Hematopoietic multipotent progenitor cell treated with erythropoietin and hydrocortisone succinate and interleukin-3 and kit ligand, for 8 days (in vitro differentiated cells): Measurements from ENCODE around the gene PACRG.

Source experiments
- DNase-seq: peaks from one replicate; pipeline ENCODE4 v3.0.0-alpha.2; 2015

The PACRG gene

DNA sequence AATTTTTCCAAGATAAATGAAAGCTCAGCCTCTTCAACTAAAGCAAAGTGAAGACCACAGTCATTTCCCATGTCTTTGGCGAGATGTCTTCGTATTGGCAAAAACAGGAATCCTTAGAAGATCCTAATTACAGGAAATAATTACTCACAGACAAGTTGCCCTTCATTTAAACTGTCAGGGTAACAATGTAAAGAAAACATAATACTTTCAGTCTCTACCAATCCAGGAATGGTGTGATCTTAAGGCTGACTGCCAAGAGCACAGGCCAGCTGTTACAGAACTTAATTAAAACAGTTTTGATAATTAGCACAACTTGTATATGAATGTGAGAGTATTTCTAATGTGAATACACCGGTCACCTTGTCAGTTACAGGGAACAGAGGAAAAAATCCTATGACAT, 292.2 kb downstream of the PACRG start:
- no peak for DNase-seq

DNA sequence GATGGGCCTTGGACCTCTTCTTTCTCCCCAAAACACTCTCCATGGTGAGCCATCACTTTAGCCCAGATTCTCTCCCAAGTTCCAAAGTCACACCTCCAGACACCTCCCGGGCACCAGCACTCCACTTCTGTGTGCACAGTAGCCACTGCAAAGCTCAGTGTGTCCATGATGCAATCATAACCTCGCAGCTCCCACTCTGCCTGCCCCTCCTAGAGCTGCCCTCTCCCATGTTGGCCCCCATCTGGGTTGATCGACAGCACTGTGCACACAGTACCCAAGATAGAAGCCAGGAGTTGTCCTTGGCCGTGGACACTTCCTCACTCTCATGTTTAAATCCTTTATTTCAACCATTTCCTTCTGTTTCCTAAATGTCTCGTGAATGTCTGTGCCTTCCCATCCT, 293.3 kb downstream of the PACRG start:
- DNase-seq, result no peak

DNA sequence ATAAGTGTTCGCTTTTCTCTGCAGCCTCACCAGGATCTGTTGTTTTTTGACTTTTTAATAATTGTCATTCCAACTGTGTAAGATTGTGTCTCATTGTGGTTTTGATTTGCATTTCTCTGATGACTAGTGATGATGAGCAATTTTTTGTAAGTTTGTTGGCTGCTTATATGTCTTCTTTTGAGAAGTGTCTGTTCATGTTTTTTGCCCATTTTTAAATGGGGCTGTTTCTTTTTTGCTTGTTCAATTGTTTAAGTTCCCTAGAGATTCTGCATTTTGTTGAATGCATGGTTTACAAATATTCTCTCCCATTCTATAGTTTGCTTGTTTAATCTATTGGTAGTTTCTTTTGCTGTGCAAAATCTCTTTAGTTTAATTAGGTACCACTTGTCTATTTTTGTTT, 295.9 kb downstream of the PACRG start:
- no peak for DNase-seq

DNA sequence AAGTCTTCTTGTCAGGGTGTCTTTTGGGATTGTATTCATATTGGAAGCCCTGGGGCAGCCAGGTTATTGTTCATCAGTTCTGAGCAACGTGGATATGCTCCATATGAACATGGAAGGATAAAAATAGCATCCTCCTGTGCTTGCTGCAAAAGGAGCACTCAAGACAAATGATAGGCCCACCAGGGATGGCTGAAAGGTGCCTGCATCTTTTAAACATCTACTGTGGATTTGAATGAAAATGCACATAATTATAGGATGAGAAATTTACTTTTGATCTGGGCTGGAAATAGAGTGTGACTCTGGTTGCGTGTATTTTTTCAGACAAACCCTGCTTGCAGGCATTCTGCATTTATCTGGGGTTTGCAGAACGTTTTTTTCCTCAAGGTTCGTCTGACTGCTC, 299.1 kb downstream of the PACRG start:
- no peak for DNase-seq

DNA sequence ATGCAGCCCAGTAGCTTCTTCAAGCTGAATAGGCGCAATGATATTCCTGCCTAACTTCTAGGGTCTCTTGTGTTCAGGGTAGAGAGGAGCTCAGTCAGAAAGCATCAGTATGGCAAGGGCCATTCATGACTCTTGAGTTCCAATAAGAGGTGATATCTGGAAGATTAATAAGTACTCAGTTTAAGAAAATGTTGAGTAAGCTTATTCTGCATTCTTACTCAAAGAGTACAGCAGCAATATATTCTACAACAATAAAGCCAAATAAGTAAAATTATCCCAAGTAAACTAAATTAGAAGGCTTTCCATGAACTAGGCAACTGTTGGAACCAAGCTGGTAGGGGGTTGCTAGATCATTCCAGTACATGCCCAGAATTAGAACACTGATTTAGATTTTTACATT, 303.2 kb downstream of the PACRG start:
- DNase-seq, result no peak

DNA sequence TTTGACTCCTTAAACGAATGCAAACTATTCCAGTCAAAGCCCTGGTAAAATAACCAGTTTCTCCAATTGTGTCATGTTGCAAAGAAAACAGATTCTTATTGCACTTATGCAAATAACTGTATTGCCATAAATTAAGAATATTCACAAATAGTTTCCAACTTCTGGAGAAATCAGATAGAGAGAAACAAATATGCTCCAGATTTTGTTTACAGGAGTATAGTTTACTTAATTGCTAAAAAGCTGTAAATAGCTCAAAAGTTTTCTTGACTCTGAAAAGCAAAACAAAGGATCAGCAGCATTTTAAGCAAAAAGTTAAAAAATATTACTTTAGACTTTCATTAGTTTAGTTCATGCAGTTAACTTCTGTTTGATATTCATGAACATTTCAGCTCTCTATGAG, 304.2 kb downstream of the PACRG start:
- no peak for DNase-seq

DNA sequence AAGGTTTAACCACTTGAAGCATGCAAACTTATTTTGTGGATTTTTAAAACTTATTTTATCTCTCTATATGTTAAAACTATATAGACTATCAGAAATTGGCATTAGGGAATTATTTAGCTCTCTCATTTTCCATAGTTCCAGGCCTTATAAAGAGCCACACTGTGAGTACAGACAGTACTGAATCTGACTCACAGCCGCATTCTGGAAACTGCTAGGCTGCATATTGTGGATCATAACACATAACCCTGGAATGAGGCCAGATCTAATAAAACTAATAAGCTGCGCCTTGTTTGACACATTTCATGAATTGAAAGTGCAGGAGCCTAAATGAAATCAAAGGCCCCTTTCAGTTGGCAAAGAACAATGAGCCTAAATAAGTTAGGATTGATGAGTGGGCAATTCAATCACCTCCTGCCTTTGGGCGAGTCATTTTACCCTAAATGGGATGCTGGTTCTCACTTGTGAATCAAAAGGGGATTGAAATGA, 308.4 kb downstream of the PACRG start:
- DNase-seq, result no peak

DNA sequence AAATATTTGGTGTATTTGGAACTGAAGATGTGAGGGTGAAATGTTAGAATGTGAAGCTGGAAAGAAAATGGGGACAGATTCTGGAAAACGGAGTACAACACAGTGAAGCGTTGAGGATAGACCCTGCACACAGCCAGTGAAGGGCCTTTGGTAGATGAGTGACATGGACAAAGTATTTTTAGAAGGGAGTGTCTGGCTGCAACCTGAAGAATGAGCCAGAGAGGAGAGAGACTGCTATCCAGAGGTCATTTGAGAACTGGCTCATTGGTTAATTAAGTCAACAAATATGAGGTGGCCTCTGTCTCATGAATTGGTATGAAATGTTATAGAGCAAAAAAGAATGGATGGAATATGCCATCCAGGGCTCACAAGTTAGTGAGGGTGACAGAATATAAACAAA, 310.5 kb downstream of the PACRG start:
- DNase-seq, result no peak

DNA sequence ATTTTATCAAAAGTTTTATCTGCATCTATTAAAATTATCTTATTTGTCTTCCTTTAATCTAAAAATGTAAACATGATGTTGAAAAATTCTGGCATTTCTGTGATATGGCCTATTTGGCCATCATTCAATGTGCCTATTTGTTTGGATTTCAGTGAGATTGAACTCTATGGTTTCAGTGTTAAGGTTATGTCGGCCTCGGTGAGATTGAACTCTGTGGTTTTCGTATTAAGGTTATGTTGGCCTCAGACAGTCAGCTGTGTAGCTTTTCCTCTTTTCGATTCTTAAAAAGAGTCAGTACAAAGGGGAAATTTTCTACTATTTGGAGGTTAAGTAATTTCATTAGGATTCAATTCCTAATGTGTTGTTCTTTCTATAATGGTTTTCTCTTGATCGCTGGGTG, 320.6 kb downstream of the PACRG start:
- DNase-seq, result no peak

DNA sequence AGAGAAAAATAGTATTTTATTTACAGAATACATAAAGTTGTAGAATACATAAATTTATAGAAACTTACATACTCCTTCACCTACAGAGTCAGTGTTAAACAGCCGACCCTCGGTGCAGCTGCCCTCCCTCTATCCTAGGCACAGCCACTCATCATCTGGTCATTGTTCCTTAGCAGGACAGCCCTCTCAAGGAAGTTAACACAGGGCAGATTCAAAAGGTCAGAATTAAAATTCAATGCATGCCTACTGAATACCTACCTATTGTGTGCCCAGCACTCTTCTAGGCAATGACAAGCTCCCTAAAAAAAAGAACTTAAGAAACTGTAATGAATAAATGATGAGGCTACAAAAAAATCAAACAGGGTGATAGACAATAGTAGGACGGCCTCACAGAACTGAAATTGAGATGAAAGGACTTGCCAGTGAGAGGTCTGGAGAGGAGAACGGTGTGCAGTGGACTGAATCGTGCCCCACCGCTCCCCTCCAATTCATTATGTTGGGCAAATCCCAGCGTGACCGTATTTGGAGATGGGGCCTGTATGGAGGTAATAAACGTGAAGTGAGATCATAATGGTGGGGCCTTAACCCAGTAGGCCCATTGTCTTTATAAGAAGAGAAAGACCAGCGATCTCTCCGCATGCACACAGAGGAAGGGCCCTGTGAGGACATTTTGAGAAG, 326.0 kb downstream of the PACRG start:
- no peak for DNase-seq

DNA sequence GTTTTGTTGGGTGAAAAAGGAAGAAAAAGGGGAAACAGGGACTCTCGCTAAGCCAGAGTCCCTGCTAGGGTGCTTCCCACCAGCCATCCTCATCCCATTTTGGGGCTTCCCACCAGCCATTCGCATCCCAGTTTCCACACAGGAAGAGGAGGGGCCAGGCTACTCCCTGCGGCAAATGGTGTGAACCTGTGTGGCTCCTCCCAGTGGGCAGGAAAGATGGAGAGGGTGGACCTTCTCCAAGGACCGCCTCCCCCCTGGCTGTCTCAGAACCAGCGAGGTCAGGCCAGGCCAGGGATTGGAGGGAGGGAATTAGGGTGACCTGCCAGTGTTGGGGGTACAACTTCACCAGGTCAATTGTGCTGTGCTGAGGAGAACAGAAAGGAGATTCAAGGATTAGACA, 326.9 kb downstream of the PACRG start:
- DNase-seq, result no peak

DNA sequence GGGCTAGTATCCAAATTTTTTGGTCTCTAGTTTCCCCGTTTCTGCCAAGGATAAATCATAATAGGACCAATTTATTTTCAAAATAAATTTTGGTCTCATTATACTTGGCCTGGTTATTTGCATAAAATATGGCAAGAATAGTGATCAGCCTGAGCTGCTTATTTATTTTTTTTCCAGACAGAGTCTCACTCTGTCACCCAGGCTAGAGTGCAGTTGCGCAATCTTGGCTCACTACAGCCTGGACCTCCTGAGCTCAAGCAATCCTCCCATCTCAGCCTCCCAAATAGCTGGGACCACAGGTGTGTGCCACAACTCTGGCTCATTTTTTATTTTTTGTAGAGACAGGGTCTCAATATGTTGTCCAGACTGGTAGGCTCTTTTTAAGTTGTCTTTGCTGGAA, 329.5 kb downstream of the PACRG start:
- no peak for DNase-seq

DNA sequence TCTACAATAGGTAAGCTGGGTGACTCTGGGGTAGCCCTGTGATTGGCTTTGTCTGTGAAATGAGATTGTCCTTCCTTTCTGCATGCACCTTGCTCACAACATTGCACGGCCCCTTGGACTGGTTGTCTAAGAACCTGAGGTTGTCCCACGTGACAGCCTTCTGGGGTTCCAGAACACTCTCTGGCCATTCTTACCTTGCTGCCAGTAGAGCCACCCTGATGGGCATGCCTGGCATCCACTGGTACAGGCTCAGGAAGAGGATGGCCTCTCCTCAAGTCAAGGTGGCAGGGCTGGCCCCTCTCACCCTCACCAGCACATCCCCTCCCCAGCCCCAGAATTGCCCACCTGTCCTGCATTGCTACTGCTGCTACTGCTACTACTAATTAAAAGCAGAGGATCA, 335.0 kb downstream of the PACRG start:
- no peak for DNase-seq

DNA sequence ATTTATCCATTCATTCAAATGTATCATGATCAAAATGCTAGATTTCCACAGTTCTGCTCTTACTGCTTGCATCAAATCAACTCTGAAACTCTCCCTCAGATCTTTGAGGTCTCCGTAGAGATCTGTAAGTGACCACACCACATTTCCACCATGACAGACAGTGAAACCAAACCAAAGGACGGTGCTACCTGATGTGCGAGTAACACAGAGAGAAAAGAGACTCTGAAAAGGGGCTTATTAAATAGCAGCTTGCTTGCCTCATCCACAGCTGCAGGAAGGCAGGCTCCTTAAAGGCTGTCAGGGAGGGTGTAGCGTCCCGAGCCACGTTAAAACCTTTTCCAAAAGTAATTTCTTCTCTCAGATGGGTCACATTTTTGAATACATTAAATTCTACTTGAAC, 335.8 kb downstream of the PACRG start:
- no peak for DNase-seq

DNA sequence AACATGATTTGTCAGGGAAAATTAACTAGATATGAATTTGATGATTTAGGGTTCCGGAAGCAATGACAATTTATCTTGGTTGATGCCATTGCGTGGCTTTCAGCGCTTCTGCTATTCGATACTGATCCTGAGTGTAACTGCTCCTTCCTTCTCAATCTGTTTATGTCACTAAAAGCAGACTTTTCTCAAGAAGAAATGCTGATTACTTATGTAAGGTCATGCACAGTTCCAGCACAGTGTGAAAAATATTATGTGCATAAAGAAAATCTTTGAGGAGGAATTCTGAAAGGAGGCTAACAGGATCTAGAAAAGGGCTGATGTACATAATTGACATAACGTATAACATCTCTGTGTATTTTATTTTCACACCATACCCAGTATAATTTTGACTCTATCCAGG, 336.6 kb downstream of the PACRG start:
- DNase-seq, result no peak

DNA sequence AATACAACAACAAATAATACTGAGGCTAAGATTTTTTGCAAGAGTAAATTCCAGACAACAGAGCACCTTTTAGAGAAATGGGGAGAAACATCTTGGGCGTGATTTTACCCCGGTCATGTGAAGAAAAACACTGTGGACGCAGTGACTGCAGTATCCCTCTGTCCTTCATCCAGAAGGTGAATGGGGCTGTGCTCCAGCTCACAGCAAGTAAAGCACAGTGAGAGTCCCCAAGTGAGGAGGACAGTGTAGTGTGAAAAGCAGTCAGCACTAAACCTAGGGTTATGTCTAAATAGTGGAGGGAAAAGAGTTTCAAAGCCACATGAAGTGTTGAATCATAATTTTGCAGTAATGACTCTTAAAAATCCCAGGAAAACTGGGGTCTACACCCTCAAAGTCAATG, 338.4 kb downstream of the PACRG start:
- no peak for DNase-seq

DNA sequence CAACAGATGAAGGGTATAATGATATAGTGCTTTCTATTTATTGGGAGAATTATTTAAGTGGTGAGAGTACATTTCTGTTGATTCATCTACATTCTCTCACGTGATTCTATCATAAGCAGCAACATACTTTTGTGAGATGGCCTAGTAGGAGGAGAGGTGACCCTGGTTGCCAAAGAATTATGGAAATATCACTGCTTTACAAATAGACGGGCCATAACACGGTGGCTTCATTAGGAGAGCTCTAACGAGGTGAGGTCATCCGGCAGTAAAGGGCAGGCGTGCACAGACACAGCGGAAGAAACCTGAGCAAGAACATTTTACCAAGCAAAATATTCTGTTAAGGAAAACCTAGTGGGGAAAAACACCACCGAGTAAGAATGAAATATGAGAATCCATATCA, 349.4 kb downstream of the PACRG start:
- DNase-seq, result no peak

DNA sequence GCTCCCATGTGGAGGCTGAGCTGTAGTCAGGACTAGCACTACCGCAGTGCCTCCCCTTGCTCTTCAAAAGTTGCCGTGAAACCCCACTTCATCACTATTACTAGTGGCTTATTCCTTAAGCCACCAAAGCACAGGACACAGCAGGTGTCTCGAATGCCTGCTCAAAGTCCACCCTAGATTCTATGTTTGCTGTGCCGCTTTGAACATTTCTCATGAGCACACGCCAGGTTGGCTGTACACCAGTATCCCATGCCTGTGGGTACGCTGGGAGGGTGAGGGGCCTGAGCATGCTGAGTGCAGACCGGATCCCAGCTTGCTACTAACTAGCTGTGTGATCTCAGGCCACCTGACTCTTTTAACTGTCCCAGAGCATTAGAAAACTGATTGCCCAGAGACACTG, 350.9 kb downstream of the PACRG start:
- no peak for DNase-seq

DNA sequence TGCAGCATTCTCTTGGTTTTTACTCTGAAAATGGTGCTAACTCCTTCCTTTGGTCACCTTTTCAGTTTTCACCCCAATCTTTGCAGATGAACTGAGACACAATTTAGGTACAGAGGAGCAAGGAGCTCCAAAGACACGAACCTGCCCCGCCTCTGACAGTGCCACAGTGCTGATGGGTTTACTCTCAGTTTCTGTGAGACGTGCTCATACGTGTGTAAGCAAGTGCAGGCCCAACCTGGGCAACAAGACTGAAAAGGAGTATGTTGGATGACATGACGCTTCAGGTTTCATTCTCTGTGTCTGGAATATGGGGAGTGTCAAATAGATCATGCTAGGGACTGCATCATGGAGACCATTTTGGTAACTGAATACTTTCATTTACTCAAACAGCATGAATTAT, 352.5 kb downstream of the PACRG start:
- DNase-seq, result no peak

DNA sequence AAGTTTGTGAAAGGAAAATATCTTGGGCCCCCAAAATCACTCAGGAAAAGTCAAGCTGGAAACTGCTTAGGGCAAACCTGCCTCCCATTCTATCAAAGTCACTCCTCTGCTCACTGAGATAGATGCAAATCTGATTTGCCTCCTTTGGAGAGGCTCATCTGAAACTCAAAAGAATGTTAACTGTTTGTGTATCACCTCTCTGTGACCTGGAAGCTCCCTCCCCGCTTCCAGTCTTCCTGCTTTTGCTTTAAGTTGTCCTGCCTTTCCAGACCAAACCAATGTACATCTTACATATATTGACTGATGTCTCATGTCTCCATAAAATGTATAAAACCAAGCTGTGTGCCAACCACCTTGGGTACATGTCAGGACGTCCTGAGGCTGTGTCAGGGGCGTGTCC, 355.4 kb downstream of the PACRG start:
- DNase-seq, result no peak

DNA sequence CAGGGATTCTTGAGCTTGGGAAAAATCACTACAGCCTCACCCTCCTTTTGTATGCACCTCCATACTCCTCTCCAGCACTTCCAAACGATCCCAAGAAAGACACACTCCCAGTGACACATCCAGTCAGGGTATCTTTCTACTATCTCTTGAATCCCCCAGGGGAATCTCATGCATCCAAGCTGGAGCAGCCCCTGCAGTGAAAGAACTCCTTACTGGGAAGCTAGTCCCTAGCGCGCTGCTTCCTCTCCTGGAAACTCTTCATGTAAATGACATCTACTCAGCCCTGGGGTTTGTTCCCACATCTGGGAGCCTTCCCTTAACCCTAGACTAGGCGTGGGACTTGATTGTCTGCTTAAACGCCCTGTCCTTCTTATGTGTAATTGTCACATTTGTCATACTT, 357.7 kb downstream of the PACRG start:
- DNase-seq, result no peak

DNA sequence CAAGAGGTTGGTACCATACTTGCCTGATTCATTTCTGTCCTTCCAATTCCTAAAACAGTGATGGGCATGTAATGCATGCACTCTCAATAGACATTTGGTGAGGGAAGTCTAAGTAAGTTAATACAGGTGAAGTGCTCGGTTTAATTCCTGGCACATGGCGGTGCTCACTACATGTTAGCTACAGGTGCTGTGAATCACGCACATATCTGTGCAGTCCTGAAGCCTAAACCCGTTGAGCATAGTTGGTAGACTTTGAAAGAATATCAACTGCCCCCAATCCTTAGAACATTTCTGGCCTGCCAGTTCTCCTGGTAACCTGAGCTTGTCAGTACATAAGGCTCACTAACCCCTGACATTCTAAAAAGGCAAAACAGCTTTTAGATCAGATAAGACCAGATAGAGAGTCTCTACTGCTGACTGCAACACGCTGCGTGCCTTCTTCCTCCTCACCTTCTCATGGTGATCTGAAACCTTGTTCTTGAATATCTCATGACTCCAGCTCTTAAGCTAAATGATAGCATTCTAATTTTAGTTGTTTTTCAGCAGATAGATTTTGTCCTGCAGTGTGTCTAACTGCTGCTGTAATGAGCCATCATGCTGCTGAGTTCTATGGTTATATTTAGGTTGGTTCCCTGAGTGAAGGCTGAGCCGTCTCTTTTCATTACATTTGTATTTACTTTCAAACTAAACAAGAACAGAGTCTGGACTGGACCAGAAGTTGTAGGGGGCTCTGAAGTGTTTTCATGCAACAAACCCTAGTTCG, 358.3 kb downstream of the PACRG start:
- no peak for DNase-seq

DNA sequence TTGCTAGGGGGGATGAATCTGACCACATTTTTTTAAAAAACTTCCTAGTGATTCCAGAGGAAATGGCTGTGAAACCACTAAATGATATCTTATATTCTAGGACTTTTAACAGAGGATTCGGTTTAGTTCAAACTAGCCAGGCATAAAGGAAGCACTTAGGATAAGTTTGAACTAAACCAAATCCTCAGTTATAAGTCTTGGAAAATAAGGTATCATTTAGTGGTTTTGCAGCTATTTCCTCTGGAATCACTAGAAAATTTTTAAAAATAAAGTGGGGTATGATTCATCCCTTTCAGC, 358.8 kb downstream of the PACRG start:
- no peak for DNase-seq

DNA sequence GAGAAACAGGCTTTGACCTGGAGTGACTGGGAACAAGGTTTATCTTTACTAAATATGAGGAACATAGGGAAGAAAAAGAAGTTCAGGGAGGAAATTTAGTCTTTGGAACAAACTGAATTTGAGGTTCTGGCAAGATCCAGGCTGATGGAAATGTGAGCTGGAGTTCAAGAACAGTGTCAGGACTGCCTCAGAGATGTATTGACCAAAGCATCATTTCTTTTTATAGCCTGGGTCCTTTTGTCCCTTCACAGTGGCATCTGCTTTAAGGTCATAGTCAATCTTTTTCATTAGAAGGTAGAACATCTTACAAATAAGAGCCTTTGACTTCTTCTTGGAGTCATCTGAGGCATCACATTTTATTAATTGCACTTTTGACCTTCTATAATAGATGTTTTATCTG, 360.2 kb downstream of the PACRG start:
- DNase-seq, result no peak

DNA sequence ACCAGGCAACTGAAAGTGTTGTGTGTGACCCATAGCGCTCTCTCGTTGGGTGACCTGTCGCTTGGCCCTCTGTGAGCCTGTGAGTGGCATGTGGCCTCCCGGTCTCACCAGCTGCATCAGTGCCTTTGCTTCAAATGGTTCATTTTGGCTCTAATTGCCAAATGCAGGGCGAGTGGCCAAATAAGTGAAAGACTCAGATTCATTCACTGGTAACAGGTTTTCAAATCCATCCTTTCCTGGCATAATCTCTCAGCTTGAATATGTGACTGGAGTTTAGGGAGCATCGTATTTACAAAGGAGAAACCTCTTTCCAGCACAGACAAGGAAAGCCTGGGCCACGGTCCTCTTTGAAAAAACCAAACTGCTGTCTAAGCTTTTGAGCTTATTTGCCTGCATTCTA, 365.1 kb downstream of the PACRG start:
- no peak for DNase-seq
